SK-N-SH (cell line): Measurements from ENCODE around the gene HEMK1. TPM values are rescaled to one million over a fixed set of nuclear protein-coding genes. Genes with fewer than 3 reads are reported as not detected.

Source experiments
- CTCF ChIA-PET: fragments of 300-600, 350-600 bp; formaldehyde crosslinking; extraction: SDS; loops from one replicate; lab custom pipeline; 2021; lab: Yijun Ruan, JAX
- POLR2A ChIA-PET: fragments of 350-600 bp; sonication (Branson Sonifier 250); formaldehyde crosslinking; extraction: SDS; loops from one replicate; lab custom pipeline; 2020; ENCODE audit warnings: antibody characterized with exemption, inconsistent platforms; lab: Yijun Ruan, JAX
- DNase-seq: peaks from one replicate; pipeline ENCODE4 v3.0.0; 2012
- H2AFZ ChIP-seq: fragments of 200-600 bp; sonication (generic); 2 replicates; pipeline ENCODE4 v1.8.1; 2016; ENCODE audit warnings: antibody characterized with exemption, mild to moderate bottlenecking, low read depth
- H3F3A ChIP-seq: fragments of 200-600 bp; sonication (generic); replicated peaks from 2 replicates; pipeline ENCODE3; 2016; ENCODE audit warnings: antibody characterized with exemption, mild to moderate bottlenecking; ENCODE audit not compliant: insufficient read depth
- H3K27ac ChIP-seq, 2 experiments: fragments of 200-500 bp in 1 of 2; fragments of 200-600 bp in 1 of 2; sonication (Bioruptor generic) in 1 of 2; sonication (generic), shearing (Covaris generic) in 1 of 2; 2 replicates each; pipeline versions ENCODE4 v1.5.1 to v1.6.1; 2014 to 2016; ENCODE audit warnings: low read depth in 2 of 2, inconsistent platforms in 1 of 2, low read length in 1 of 2, mild to moderate bottlenecking in 1 of 2, mixed read lengths in 1 of 2
- H3K27me3 ChIP-seq: fragments of 200-600 bp; sonication (generic), shearing (Covaris generic); 2 replicates; pipeline ENCODE4 v1.6.1; 2016; ENCODE audit warnings: mixed run types; ENCODE audit not compliant: insufficient read depth
- H3K36me3 ChIP-seq, 2 experiments: fragments of 200-500 bp in 1 of 2; fragments of 200-600 bp in 1 of 2; sonication (Bioruptor generic) in 1 of 2; sonication (generic) in 1 of 2; replicated peaks in 1 of 2; 2 replicates each; pipeline versions ENCODE3 to v1.5.1; 2014 to 2016; ENCODE audit warnings: low read length in 1 of 2, mild to moderate bottlenecking in 1 of 2; ENCODE audit not compliant: insufficient read depth in 2 of 2, control insufficient read depth in 1 of 2
- H3K4me1 ChIP-seq, 2 experiments: fragments of 200-500 bp in 1 of 2; fragments of 200-600 bp in 1 of 2; sonication (Bioruptor generic) in 1 of 2; sonication (generic), shearing (Covaris generic) in 1 of 2; 2 replicates each; pipeline versions ENCODE4 v1.5.1 to v1.6.1; 2014 to 2016; ENCODE audit warnings: low read depth in 1 of 2, low read length in 1 of 2, mixed run types in 1 of 2; ENCODE audit not compliant: insufficient read depth in 2 of 2, control insufficient read depth in 1 of 2
- H3K4me2 ChIP-seq: fragments of 200-600 bp; sonication (generic), shearing (Covaris generic); 2 replicates; pipeline ENCODE4 v1.6.1; 2017; ENCODE audit warnings: mixed run types
- H3K4me3 ChIP-seq, 2 experiments: fragments of 200-500 bp in 1 of 2; fragments of 200-600 bp in 1 of 2; sonication (Bioruptor generic) in 1 of 2; sonication (generic), shearing (Covaris generic) in 1 of 2; 2 replicates each; pipeline versions ENCODE4 v1.5.1 to v1.8.1; 2014 to 2016; ENCODE audit warnings: low read depth in 2 of 2, inconsistent platforms in 1 of 2, low read length in 1 of 2, mild to moderate bottlenecking in 1 of 2, mixed read lengths in 1 of 2, moderate library complexity in 1 of 2
- H3K79me2 ChIP-seq: fragments of 200-600 bp; sonication (generic); 2 replicates; pipeline ENCODE4 v1.8.1; 2017; ENCODE audit warnings: mild to moderate bottlenecking; ENCODE audit not compliant: insufficient read depth
- H3K9ac ChIP-seq: fragments of 200-600 bp; sonication (generic); 2 replicates; pipeline ENCODE4 v1.6.1; 2017; ENCODE audit warnings: mixed run types
- H3K9me2 ChIP-seq: fragments of 200-600 bp; sonication (generic); 2 replicates; pipeline ENCODE4 v1.6.1; 2017; ENCODE audit warnings: mixed run types
- H3K9me3 ChIP-seq: fragments of 200-600 bp; sonication (generic); 2 replicates; pipeline ENCODE4 v1.6.1; 2017; ENCODE audit warnings: mixed run types, mild to moderate bottlenecking, moderate library complexity
- H4K20me1 ChIP-seq: fragments of 200-600 bp; sonication (generic); 2 replicates; pipeline ENCODE4 v1.6.1; 2017; ENCODE audit warnings: mild to moderate bottlenecking, mixed run types; ENCODE audit not compliant: insufficient read depth
- ELF1 ChIP-seq: IDR thresholded peaks from 2 replicates; pipeline ENCODE4 v1.4.0; 2012
- EZH2phosphoT487 ChIP-seq: fragments of 200-600 bp; sonication (generic); IDR thresholded peaks from 2 replicates; pipeline ENCODE4 v1.6.1; 2017; ENCODE audit warnings: low read depth, mixed run types, mild to moderate bottlenecking, antibody characterized with exemption, moderate library complexity, borderline replicate concordance
- FOSL2 ChIP-seq: IDR thresholded peaks from 2 replicates; pipeline ENCODE4 v1.4.0; 2012; ENCODE audit warnings: low read depth, mild to moderate bottlenecking, moderate library complexity, borderline replicate concordance
- GATA2 ChIP-seq: sonication (generic); formaldehyde crosslinking; IDR thresholded peaks from 2 replicates; pipeline ENCODE4 v1.5.0; 2020; ENCODE audit warnings: mild to moderate bottlenecking, missing genetic modification reagents
- MAX ChIP-seq: IDR thresholded peaks from 2 replicates; pipeline ENCODE4 v1.4.0; 2012; ENCODE audit warnings: low read depth
- MEF2A ChIP-seq: IDR thresholded peaks from 2 replicates; pipeline ENCODE4 v1.4.0; 2012; ENCODE audit warnings: low read depth, borderline replicate concordance
- MXI1 ChIP-seq: IDR thresholded peaks from 2 replicates; pipeline ENCODE4 v1.6.1; 2012; ENCODE audit warnings: mild to moderate bottlenecking, low read depth, low read length, improper control_type of control experiment
- NFIC ChIP-seq: IDR thresholded peaks from 2 replicates; pipeline ENCODE4 v1.4.0; 2012; ENCODE audit warnings: borderline replicate concordance
- NRF1 ChIP-seq: IDR thresholded peaks from 2 replicates; pipeline ENCODE4 v1.6.1; 2012; ENCODE audit warnings: low read depth, mild to moderate bottlenecking, low read length
- PBX3 ChIP-seq: IDR thresholded peaks from 2 replicates; pipeline ENCODE4; 2012
- RAD21 ChIP-seq: IDR thresholded peaks from 2 replicates; pipeline ENCODE4 v1.6.1; 2012; ENCODE audit warnings: mild to moderate bottlenecking, low read length
- RXRA ChIP-seq: IDR thresholded peaks from 2 replicates; pipeline ENCODE4 v1.4.0; 2012; ENCODE audit warnings: low read depth, mild to moderate bottlenecking, borderline replicate concordance
- SIN3A ChIP-seq: IDR thresholded peaks from 2 replicates; pipeline ENCODE4 v1.6.1; 2012; ENCODE audit warnings: low read depth, mild to moderate bottlenecking, low read length, moderate library complexity, borderline replicate concordance
- SMC3 ChIP-seq: IDR thresholded peaks from 2 replicates; pipeline ENCODE4 v1.6.1; 2012; ENCODE audit warnings: low read depth, low read length, improper control_type of control experiment
- TAF1 ChIP-seq: IDR thresholded peaks from 2 replicates; pipeline ENCODE4 v1.6.1; 2012; ENCODE audit warnings: low read depth, mild to moderate bottlenecking, low read length, moderate library complexity, borderline replicate concordance
- USF2 ChIP-seq: fragments of 150-350 bp; IDR thresholded peaks from 2 replicates; pipeline ENCODE4 v1.6.1; 2017; ENCODE audit warnings: antibody characterized with exemption, low read length, low read depth, borderline replicate concordance
- ZBTB33 ChIP-seq: IDR thresholded peaks from 2 replicates; pipeline ENCODE4 v1.4.0; 2012; ENCODE audit warnings: low read depth, borderline replicate concordance
- WGBS: methylation state at CpG from one replicate; pipeline ENCODE4 v1.1.6; 2017; ENCODE audit warnings: low lambda C conversion rate; 5-methylcytosine and 5-hydroxymethylcytosine counted together
- polyA plus RNA-seq, 3 experiments: library from polyadenylated mRNA; depleted of rRNA; stranded (reverse); fragments of >200 nt; gene quantifications; 2 replicates each; pipeline ENCODE4 v1.2.3, GENCODE V29; 2012

HEMK1 gene
- polyA plus RNA-seq, 1 of the 3 experiments (the other 2 are of a cell fraction) = 15.4 TPM

- no peak overlapping the region for H3K27ac ChIP-seq
- H4K20me1 ChIP-seq = no peaks in the 10 kb centered on the region
- H3K9ac ChIP-seq = no peak overlapping the region
- no peaks in the 10 kb centered on the region for H3K9me3 ChIP-seq
- no peak for DNase-seq
- WGBS = 85% methylated on average over 3 of the region's 6 CpGs
- peaks cover 0 to 4% of the 10 kb centered on the region in 2 experiments for H3K36me3 ChIP-seq
- no peaks in the 10 kb centered on the region for H3F3A ChIP-seq
- POLR2A ChIA-PET = no interaction called here
- H3K4me3 ChIP-seq = no peak overlapping the region
- no peaks in the 10 kb centered on the region for H3K27me3 ChIP-seq
- no peaks in the 10 kb centered on the region for H3K9me2 ChIP-seq
- no peak for TF ChIP-seq RXRA
- no peak for TF ChIP-seq SMC3
- TF ChIP-seq GATA2 (CRISPR knock-in tag) = no peak
- no peak for TF ChIP-seq ZBTB33
- TF ChIP-seq ELF1 = no peak
- no peak for TF ChIP-seq MEF2A
- no peak for TF ChIP-seq RAD21
- TF ChIP-seq PBX3 = no peak
- TF ChIP-seq MXI1 = no peak
- no peaks in the 10 kb centered on the region for H3K79me2 ChIP-seq
- CTCF ChIA-PET = interaction anchor here (7.1 to 25.1 kb wide), 2 partner anchors 7 to 38 kb away, joined by 111 to 648 read pairs; partner anchors contain the start of genes C3orf18, CISH, HEMK1 and MAPKAPK3
- peaks cover 7 to 41% of the 10 kb centered on the region in 2 experiments for H3K4me1 ChIP-seq
- H3K4me2 ChIP-seq = no peak overlapping the region
- no peak overlapping the region for H2AFZ ChIP-seq
Measured at GRCh38 chr3:50606596-50606995, 37.3 kb downstream of the HEMK1 start.

- H3K9me2 ChIP-seq = no peaks in the 10 kb centered on the region
- H3K36me3 ChIP-seq = peaks cover 0 to 4% of the 10 kb centered on the region in 2 experiments
- H3F3A ChIP-seq = no peaks in the 10 kb centered on the region
- H4K20me1 ChIP-seq = no peaks in the 10 kb centered on the region
- DNase-seq = no peak
- no peaks in the 10 kb centered on the region for H3K27me3 ChIP-seq
- ChIA-PET CTCF (interaction anchor here (1.0 to 25.1 kb wide), 3 partner anchors 9 to 106 kb away, joined by 3 to 648 read pairs (median 4); partner anchors contain the start of genes C3orf18 and HEMK1), POLR2A (interaction anchor here (0.5 kb wide), 1 partner anchor 19 kb away, joined by 3 read pairs; no protein-coding TSS in a partner anchor)
- 94% methylated on average over 27 of the region's 29 CpGs for WGBS
- H3K79me2 ChIP-seq = no peaks in the 10 kb centered on the region
- no peak overlapping the region for H2AFZ ChIP-seq
- no peak overlapping the region for H3K4me2 ChIP-seq
- H3K4me1 ChIP-seq = peaks cover 0 to 36% of the 10 kb centered on the region in 2 experiments; a peak in 1 of 4 replicates
- no peaks in the 10 kb centered on the region for H3K9me3 ChIP-seq
- no peak overlapping the region for H3K4me3 ChIP-seq
- H3K27ac ChIP-seq = no peak overlapping the region
- H3K9ac ChIP-seq = no peak overlapping the region
- TF ChIP-seq MXI1 (no peak), EZH2phosphoT487 (no peak), PBX3 (no peak), NFIC (no peak), FOSL2 (no peak), RAD21 (no peak), MAX (no peak), USF2 (no peak), TAF1 (no peak), SIN3A (no peak), ZBTB33 (no peak), NRF1 (no peak)
Measured at GRCh38 chr3:50607271-50608091, 38.2 kb downstream of the HEMK1 start.
